ENCODE data around the gene MAGEA9B.
A peak's percentile ranks its signal among the peaks of the same experiment; 100 is the strongest.

The MAGEA9B gene

DNA sequence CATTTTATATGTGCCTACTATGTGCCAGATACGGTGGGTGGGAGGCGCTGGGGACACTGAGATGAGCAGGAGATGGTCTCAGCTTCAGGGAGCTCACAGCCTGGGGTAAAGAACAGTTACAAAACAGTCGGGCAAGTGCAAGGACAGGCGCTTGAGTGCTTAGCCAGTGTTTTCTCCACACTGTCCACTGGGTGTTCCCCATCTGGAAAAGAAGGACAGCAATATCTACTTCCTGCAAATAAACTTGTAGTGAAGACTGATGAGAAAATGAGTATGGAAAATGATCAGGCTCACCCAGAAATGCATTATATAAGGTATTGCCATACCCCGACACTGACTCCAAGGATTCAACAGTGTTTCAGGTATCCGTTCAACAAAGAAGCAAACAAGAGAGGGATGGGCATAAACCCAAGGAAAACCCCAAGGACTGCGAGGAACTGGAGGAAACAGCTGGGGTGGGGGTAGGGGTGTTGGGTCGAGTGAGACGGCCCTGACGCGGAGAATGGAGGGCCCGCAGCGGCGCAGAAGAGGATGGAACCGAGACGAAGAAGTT, 43.5 kb upstream of the MAGEA9B start:
- DNase-seq, result no peak

DNA sequence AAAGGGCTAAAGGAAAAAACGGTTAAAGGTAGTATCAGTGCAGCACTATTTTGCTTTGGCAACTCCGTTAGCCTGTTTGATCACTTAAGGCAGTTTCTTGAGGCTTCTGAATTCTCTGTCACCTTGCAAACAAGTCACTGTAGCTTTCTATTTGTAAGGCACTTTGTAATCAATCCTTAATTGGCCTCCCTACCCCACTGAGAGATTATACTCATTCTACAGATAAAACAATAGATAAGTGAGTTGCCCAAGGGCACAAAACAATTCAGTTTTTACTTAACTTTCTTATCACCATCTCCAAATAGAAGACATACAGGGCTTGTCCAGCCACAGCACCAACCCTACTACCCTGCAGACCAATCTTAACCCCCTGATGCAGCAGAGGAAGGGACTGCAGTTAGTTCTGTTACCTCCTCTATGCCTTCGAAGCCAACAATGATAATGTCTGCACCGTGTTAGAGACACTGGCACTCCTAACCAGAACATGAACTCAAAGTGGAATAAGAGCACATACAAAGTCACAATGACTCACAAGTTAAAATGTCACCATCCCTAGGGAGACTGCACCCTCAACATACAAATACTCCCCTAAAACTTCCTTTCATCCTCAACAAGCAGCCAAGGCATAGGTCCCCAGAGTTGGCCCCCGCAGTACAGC, 42.6 kb upstream of the MAGEA9B start:
- Histone ChIP-seq H2AFZ (ENCODE audit: low read length) (no peak overlapping the region), H3K79me2 (ENCODE audit: low read length) (peaks cover 23% of the 10 kb centered on the region), H3K9me3 (replicated peaks; ENCODE audit: insufficient read depth, low read length) (no peaks in the 10 kb centered on the region), H3K4me2 (ENCODE audit: low read depth, low read length) (0 out of 2 replicates have a peak overlapping the region, but pooled peaks have one; percentile 31), H3K27me3 (replicated peaks; ENCODE audit: insufficient read depth, low read length) (no peaks in the 10 kb centered on the region), H4K20me1 (ENCODE audit: insufficient read depth, low read length) (no peaks in the 10 kb centered on the region), H3K27ac (ENCODE audit: low read length) (no peak overlapping the region), H3F3A (ENCODE audit: insufficient read depth, low read length) (no peaks in the 10 kb centered on the region; the same call in 1 of the 2 replicates), H3K36me3 (replicated peaks; ENCODE audit: insufficient read depth, low read length) (no peaks in the 10 kb centered on the region), H3K9ac (ENCODE audit: low read length) (no peak overlapping the region), H3K4me3 (ENCODE audit: low read length) (no peak overlapping the region), H3K9me2 (replicated peaks; ENCODE audit: insufficient read depth, low read length) (no peaks in the 10 kb centered on the region), H3K4me1 (ENCODE audit: low read length) (no peaks in the 10 kb centered on the region; the same call in 1 of the 2 replicates)
- TF ChIP-seq EZH2phosphoT487 (IDR thresholded peaks at IDR 0.05; ENCODE audit: low read length), result no peak
- no peak for TF ChIP-seq EZH2 (optimal IDR thresholded peaks at IDR 0.05; ENCODE audit: low read depth, low read length)
- TF ChIP-seq, protein P1, sequence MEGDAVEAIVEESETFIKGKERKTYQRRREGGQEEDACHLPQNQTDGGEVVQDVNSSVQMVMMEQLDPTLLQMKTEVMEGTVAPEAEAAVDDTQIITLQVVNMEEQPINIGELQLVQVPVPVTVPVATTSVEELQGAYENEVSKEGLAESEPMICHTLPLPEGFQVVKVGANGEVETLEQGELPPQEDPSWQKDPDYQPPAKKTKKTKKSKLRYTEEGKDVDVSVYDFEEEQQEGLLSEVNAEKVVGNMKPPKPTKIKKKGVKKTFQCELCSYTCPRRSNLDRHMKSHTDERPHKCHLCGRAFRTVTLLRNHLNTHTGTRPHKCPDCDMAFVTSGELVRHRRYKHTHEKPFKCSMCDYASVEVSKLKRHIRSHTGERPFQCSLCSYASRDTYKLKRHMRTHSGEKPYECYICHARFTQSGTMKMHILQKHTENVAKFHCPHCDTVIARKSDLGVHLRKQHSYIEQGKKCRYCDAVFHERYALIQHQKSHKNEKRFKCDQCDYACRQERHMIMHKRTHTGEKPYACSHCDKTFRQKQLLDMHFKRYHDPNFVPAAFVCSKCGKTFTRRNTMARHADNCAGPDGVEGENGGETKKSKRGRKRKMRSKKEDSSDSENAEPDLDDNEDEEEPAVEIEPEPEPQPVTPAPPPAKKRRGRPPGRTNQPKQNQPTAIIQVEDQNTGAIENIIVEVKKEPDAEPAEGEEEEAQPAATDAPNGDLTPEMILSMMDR (IDR thresholded peaks at IDR 0.05; ENCODE audit: low read length), result no peak
- no peak for DNase-seq

More for the DNA sequence above, 43.5 kb upstream of the MAGEA9B start:
- Histone ChIP-seq H3K79me2 (ENCODE audit: low read length) (peaks cover 23% of the 10 kb centered on the region), H3K4me3 (ENCODE audit: low read length) (peak overlapping the region; percentile 71), H2AFZ (ENCODE audit: low read length) (peak overlapping the region; percentile 89), H3K9ac (ENCODE audit: low read length) (peak overlapping the region; percentile 48; the same call in 1 of the 2 replicates), H4K20me1 (ENCODE audit: insufficient read depth, low read length) (no peaks in the 10 kb centered on the region), H3K9me2 (replicated peaks; ENCODE audit: insufficient read depth, low read length) (no peaks in the 10 kb centered on the region), H3K27me3 (replicated peaks; ENCODE audit: insufficient read depth, low read length) (no peaks in the 10 kb centered on the region), H3K36me3 (replicated peaks; ENCODE audit: insufficient read depth, low read length) (no peaks in the 10 kb centered on the region), H3K4me1 (ENCODE audit: low read length) (no peaks in the 10 kb centered on the region; the same call in 1 of the 2 replicates), H3K27ac (ENCODE audit: low read length) (no peak overlapping the region), H3K9me3 (replicated peaks; ENCODE audit: insufficient read depth, low read length) (no peaks in the 10 kb centered on the region), H3K4me2 (ENCODE audit: low read depth, low read length) (peak overlapping the region; percentile 31; the same call in 1 of the 2 replicates), H3F3A (ENCODE audit: insufficient read depth, low read length) (no peaks in the 10 kb centered on the region; the same call in 1 of the 2 replicates)
- no peak for TF ChIP-seq EZH2 (optimal IDR thresholded peaks at IDR 0.05; ENCODE audit: low read depth, low read length)
- TF ChIP-seq, protein P1 (IDR thresholded peaks at IDR 0.05; ENCODE audit: low read length), result no peak
- TF ChIP-seq EZH2phosphoT487 (IDR thresholded peaks at IDR 0.05; ENCODE audit: low read length), result no peak

DNA sequence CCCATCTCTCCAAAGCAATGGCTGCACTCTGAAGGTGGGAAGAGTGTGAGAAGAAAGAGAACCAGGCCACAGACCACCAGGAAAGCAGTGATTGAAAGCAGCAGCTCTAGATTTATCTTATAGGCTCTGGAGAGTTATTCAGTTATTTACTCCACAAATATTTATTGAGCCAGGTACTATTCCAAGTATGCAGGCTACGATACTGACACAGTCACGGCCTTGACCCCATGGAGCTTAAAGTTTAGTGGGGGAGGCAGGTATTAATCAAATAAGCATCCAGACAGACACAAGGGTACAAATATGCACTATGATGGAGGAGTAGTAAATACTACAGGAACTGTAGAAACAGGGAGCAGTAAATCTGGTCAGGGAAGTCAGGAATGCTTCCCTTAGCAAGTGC, 41.5 kb upstream of the MAGEA9B start:
- H3K9ac ChIP-seq (ENCODE audit: low read length), result no peak overlapping the region
- no peaks in the 10 kb centered on the region for H3K27me3 ChIP-seq (replicated peaks; ENCODE audit: insufficient read depth, low read length)
- no peaks in the 10 kb centered on the region for H3K9me2 ChIP-seq (replicated peaks; ENCODE audit: insufficient read depth, low read length)
- no peaks in the 10 kb centered on the region for H3K36me3 ChIP-seq (replicated peaks; ENCODE audit: insufficient read depth, low read length)
- peaks cover 27% of the 10 kb centered on the region for H3K79me2 ChIP-seq (ENCODE audit: low read length)
- H3K4me1 ChIP-seq (ENCODE audit: low read length), result no peaks in the 10 kb centered on the region; the same call in 1 of the 2 replicates
- H3K4me3 ChIP-seq (ENCODE audit: low read length), result no peak overlapping the region
- H2AFZ ChIP-seq (ENCODE audit: low read length), result no peak overlapping the region
- H3K4me2 ChIP-seq (ENCODE audit: low read depth, low read length), result no peak overlapping the region
- TF ChIP-seq EZH2 (optimal IDR thresholded peaks at IDR 0.05; ENCODE audit: low read depth, low read length) (no peak), EZH2phosphoT487 (IDR thresholded peaks at IDR 0.05; ENCODE audit: low read length) (no peak)
- TF ChIP-seq, protein P1 (IDR thresholded peaks at IDR 0.05; ENCODE audit: low read length), result no peak
- no peak for DNase-seq
- H4K20me1 ChIP-seq (ENCODE audit: insufficient read depth, low read length), result no peaks in the 10 kb centered on the region
- no peak overlapping the region for H3K27ac ChIP-seq (ENCODE audit: low read length)
- no peaks in the 10 kb centered on the region; the same call in 1 of the 2 replicates for H3F3A ChIP-seq (ENCODE audit: insufficient read depth, low read length)
- H3K9me3 ChIP-seq (replicated peaks; ENCODE audit: insufficient read depth, low read length), result no peaks in the 10 kb centered on the region

Data from MM.1S (cell line).